ENCODE data around the gene EPHA3.

The EPHA3 gene

GRCh38 chr3:89171687-89172545, 64.5 kb downstream of the EPHA3 start:
- no peak overlapping the region for H3K27ac ChIP-seq
- TF ChIP-seq CTCF (conservative IDR thresholded peaks at IDR 0.05) = no peak
- no peak for TF ChIP-seq ZFX (IDR thresholded peaks at IDR 0.05)

GRCh38 chr3:89173546-89173945, 66.1 kb downstream of the EPHA3 start:
- TF ChIP-seq CTCF (conservative IDR thresholded peaks at IDR 0.05) (no peak), ZFX (IDR thresholded peaks at IDR 0.05) (no peak)
- no peak overlapping the region for H3K27ac ChIP-seq

GRCh38 chr3:89179355-89180001, 72.1 kb downstream of the EPHA3 start:
- H3K27ac ChIP-seq = no peak overlapping the region
- TF ChIP-seq ZFX (IDR thresholded peaks at IDR 0.05) (no peak), CTCF (conservative IDR thresholded peaks at IDR 0.05) (no peak)

GRCh38 chr3:89180334-89180733, 72.9 kb downstream of the EPHA3 start:
- TF ChIP-seq CTCF (conservative IDR thresholded peaks at IDR 0.05) = no peak
- H3K27ac ChIP-seq = no peak overlapping the region

- no peak for TF ChIP-seq ZFX (IDR thresholded peaks at IDR 0.05)
- H3K27ac ChIP-seq = no peak overlapping the region
Observed at GRCh38 chr3:89182056-89182455, 74.6 kb downstream of the EPHA3 start.

- TF ChIP-seq ZFX (IDR thresholded peaks at IDR 0.05) = no peak
- no peak for TF ChIP-seq CTCF (conservative IDR thresholded peaks at IDR 0.05)
- H3K27ac ChIP-seq = no peak overlapping the region
Observed at GRCh38 chr3:89184151-89184995, 77.0 kb downstream of the EPHA3 start.

GRCh38 chr3:89186456-89186855, 79.0 kb downstream of the EPHA3 start:
- H3K27ac ChIP-seq = no peak overlapping the region
- TF ChIP-seq CTCF (conservative IDR thresholded peaks at IDR 0.05) (no peak), ZFX (IDR thresholded peaks at IDR 0.05) (no peak)

Data from C4-2B (cell line).